Effector memory CD4-positive, alpha-beta T cell (primary cell): ENCODE results near the gene BANF1.

Experiments used
- DNase-seq, 3 donors: peaks; one replicate each; pipeline ENCODE4 v3.0.0-alpha.2; 2020
- H3K27ac ChIP-seq: 2 replicates; pipeline ENCODE4 v1.7.0; 2013; ENCODE audit warnings: mild to moderate bottlenecking, low read length, moderate library complexity; ENCODE audit not compliant: insufficient read depth, poor library complexity, severe bottlenecking
- H3K27me3 ChIP-seq: replicated peaks from 2 replicates; pipeline ENCODE4 v1.7.0; 2013; ENCODE audit warnings: mild to moderate bottlenecking, low read length; ENCODE audit not compliant: insufficient read depth, control insufficient read depth, poor library complexity, severe bottlenecking
- H3K36me3 ChIP-seq: 2 replicates; pipeline ENCODE4 v1.7.0; 2013; ENCODE audit warnings: mild to moderate bottlenecking, low read length, moderate library complexity; ENCODE audit not compliant: control insufficient read depth, insufficient read depth
- H3K4me1 ChIP-seq: 2 replicates; pipeline ENCODE4 v1.7.0; 2013; ENCODE audit warnings: low read length, mild to moderate bottlenecking; ENCODE audit not compliant: control insufficient read depth, insufficient read depth, poor library complexity, severe bottlenecking
- H3K4me3 ChIP-seq: 2 replicates; pipeline ENCODE4 v1.7.0; 2013; ENCODE audit warnings: low read length, low read depth, mild to moderate bottlenecking; ENCODE audit not compliant: insufficient read depth, poor library complexity, severe bottlenecking
- H3K9me3 ChIP-seq: 2 replicates; pipeline ENCODE4 v1.7.0; 2013; ENCODE audit warnings: mild to moderate bottlenecking, low read length, moderate library complexity; ENCODE audit not compliant: control insufficient read depth

Gene BANF1

DNA sequence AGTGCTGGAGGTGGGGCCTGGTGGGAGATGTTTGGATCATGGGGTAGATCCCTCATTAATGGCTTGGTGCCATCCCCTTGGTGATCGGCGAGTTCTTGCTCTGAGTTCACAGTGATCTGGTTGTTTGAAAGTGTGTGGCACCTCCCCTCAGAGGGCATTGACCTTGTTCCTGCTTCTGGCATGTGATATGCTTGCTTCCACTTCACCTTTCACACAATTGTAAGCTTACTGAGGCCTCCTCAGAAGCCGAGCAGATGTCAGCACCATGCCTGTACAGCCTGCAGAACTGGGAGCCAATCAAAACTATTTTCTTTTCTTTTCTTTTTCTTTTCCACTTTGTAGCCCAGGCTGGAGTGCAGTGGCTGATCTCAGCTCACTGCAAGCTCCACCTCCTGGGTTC, 35.0 kb downstream of the BANF1 start:
- no peaks in the 10 kb centered on the region for H3K4me1 ChIP-seq
- no peaks in the 10 kb centered on the region for H3K9me3 ChIP-seq
- DNase-seq: no peak
- no peaks in the 10 kb centered on the region for H3K27me3 ChIP-seq
- no peaks in the 10 kb centered on the region for H3K36me3 ChIP-seq
- no peak overlapping the region for H3K27ac ChIP-seq
- no peak overlapping the region for H3K4me3 ChIP-seq

GRCh38 chr11:66039765-66040164, 37.5 kb downstream of the BANF1 start:
- no peak overlapping the region for H3K27ac ChIP-seq
- H3K4me3 ChIP-seq: no peak overlapping the region
- H3K27me3 ChIP-seq: no peaks in the 10 kb centered on the region
- H3K36me3 ChIP-seq: no peaks in the 10 kb centered on the region
- no peaks in the 10 kb centered on the region for H3K9me3 ChIP-seq
- no peak for DNase-seq
- H3K4me1 ChIP-seq: no peaks in the 10 kb centered on the region

GRCh38 chr11:66042227-66042995, 40.1 kb downstream of the BANF1 start:
- Histone ChIP-seq H3K27ac (no peak overlapping the region), H3K9me3 (no peaks in the 10 kb centered on the region), H3K4me3 (no peak overlapping the region), H3K27me3 (no peaks in the 10 kb centered on the region), H3K36me3 (no peaks in the 10 kb centered on the region), H3K4me1 (peaks cover 6% of the 10 kb centered on the region)
- DNase-seq: no peak

- H3K9me3 ChIP-seq: no peaks in the 10 kb centered on the region
- H3K36me3 ChIP-seq: no peaks in the 10 kb centered on the region
- H3K4me3 ChIP-seq: no peak overlapping the region
- DNase-seq: no peak
- peaks cover 2% of the 10 kb centered on the region for H3K27me3 ChIP-seq
- H3K4me1 ChIP-seq: peaks cover 6% of the 10 kb centered on the region
- H3K27ac ChIP-seq: no peak overlapping the region
Observed at GRCh38 chr11:66042996-66043906, 40.9 kb downstream of the BANF1 start.

DNA sequence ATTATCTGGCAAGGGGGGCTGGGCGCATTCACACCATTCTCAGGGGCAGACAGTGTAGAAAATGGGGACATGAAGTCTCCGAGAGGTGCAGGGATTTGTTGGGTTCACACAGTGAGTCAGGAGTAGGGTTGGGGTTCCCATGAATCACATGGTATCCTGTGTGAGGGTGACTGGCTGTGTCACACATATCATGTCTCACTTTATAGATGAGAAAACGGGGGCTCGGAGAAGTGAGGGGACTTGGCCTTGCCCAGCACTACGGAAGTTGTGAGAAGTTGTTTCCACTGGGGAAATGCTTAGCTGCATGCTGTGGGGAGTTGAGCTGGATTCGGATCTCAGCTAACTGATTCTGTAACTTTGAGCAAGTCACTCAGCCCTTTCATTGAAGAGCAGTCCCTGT, 42.5 kb downstream of the BANF1 start:
- DNase-seq: peak in 1 of 3 donors; percentile 23
- Histone ChIP-seq H3K36me3 (no peaks in the 10 kb centered on the region), H3K27ac (no peak overlapping the region), H3K4me3 (no peak overlapping the region), H3K27me3 (peaks cover 2% of the 10 kb centered on the region), H3K4me1 (peaks cover 10% of the 10 kb centered on the region), H3K9me3 (no peaks in the 10 kb centered on the region)

- no peaks in the 10 kb centered on the region for H3K36me3 ChIP-seq
Observed at GRCh38 chr11:66045177-66045639, 42.9 kb downstream of the BANF1 start.

DNA sequence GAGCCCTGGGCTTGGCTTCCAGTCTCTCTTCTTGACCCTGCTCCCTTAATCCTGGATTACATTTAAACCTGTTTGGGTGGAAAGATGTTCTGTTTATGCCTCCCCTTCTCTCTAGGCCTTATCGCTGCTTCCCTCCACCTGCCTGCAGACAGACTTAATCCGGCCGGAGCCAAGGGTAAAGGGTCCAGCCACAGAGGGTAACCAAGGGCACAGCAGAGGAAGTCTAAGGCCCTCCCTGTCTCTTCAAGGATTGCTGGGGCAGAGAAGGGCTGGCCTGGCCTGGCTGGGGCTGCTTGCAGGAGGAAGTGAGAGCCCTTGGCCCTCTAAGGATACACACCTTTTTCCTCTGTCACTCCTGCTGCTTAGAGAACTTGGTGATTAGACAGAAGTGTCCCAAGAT, 44.6 kb downstream of the BANF1 start:
- peaks cover 16% of the 10 kb centered on the region for H3K4me1 ChIP-seq

More at GRCh38 chr11:66045177-66045639, 42.9 kb downstream of the BANF1 start:
- H3K4me1 ChIP-seq: peaks cover 10% of the 10 kb centered on the region
- peaks cover 2% of the 10 kb centered on the region for H3K27me3 ChIP-seq
- peak; percentile 69 to 80 (median 73) for DNase-seq
- H3K9me3 ChIP-seq: no peaks in the 10 kb centered on the region
- no peak overlapping the region for H3K27ac ChIP-seq
- H3K4me3 ChIP-seq: no peak overlapping the region

DNA sequence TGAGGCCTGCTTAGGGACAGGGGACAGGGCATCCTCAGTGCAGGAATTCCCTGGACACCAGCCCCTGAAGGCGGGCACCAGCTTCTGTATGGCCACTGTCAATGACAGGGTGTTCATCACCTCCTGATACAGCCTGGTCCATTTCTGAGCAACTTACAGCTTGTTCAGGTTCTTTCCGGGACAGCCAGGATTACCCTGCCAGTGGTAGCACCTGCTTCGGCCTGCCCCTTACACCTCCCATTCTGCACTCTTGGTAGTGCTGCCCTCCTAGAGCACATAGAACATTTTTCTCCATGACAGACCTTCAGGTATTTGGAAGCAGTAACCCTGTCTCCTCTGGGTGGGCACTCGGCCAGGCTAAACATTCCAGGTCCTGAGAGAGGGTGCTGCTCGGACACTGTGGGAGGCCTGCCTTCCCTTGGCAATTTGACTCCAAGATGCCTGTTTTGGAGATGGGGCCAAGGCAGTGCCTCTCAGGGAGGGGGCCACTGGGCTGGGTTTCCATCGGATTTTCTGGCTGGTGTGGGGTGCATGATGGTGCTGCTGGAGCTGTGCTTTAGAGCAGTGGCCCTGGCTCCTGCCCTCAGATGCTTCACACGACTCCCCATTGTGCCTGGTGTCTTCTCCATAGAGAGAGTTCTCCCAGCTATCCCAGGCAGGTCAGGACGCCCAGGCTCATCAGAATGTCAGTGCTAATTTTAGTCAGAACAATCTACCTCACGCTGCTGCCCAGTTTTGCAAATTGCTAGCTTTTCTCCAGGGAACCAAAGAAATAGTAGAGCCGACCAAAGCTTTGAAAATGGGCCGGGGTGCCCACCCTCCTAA, 45.5 kb downstream of the BANF1 start:
- Histone ChIP-seq H3K4me3 (no peak overlapping the region), H3K27ac (no peak overlapping the region), H3K27me3 (peaks cover 2% of the 10 kb centered on the region), H3K36me3 (no peaks in the 10 kb centered on the region), H3K9me3 (no peaks in the 10 kb centered on the region), H3K4me1 (peaks cover 19% of the 10 kb centered on the region)
- no peak for DNase-seq

More for the DNA sequence above, 44.6 kb downstream of the BANF1 start:
- no peak for DNase-seq
- Histone ChIP-seq H3K4me3 (no peak overlapping the region), H3K36me3 (no peaks in the 10 kb centered on the region), H3K9me3 (no peaks in the 10 kb centered on the region), H3K27me3 (peaks cover 2% of the 10 kb centered on the region), H3K27ac (no peak overlapping the region)

DNA sequence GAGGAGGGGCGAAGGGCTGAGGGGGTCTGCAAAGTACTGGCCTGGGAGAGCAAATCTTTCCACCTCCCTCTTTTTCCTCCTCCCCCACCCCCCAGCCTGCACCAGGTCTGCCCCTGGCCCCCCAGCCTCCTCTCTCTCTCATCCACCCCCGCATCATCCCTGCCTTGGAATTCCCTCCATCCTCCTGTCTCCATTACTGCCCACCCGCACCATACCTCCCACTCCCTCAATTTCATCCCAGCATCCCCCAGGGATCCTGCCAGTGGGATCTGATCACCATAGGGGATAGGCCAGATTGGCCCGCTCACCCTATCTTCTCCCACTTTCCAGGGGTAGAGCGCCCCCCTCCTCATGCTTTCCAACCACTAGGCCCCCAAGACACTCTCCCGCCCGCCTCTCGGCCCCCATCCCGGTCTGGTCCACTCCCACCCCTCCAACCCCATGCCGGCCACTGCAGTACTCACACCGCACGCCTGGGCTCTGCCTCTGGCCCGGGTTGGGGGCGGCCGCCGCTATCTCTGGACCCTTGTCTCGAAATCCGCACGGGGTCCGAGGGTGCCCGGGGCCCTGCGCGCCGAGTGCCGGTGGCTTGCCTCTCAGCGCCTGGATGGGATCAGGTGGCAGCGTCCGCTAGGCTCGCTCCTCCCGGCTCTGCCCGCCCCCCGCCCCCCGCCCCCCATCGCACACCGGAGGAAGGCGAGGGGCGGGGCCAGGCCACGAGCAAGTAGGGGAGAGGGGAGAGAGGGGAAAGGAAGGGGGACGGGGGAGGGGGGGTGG, 46.4 kb downstream of the BANF1 start, which contains the start of gene GAL3ST3:
Gene GAL3ST3 (minus strand): TSS at position 615 of the 777 bp plus-strand sequence. CDS start 3,746 bp downstream, outside the sequence.
- no peaks in the 10 kb centered on the region for H3K9me3 ChIP-seq
- no peak for DNase-seq
- no peaks in the 10 kb centered on the region for H3K36me3 ChIP-seq
- peaks cover 27% of the 10 kb centered on the region for H3K4me1 ChIP-seq
- H3K4me3 ChIP-seq: no peak within 1 kb of the TSS
- no peak within 1 kb of the TSS for H3K27ac ChIP-seq
- peaks cover 2% of the 10 kb centered on the region for H3K27me3 ChIP-seq
